ENCODE data around the gene NSL1.
"Not testable (repeated sequence)": the region's sequence is repeated elsewhere in the genome, so short reads cannot be mapped to it uniquely, and the experiment has no call there.

NSL1 gene

GRCh38 chr1:212791676-212792395, at the start of gene NSL1, which contains the start of gene TATDN3:
NSL1 (minus strand) TSS chr1:212791777; CDS start chr1:212791763, 14 bp downstream.
TATDN3 (plus strand) TSS chr1:212791894; CDS start chr1:212791922, 28 bp downstream.
- DNase-seq = peak; percentile 95

- DNase-seq = no peak
Measured at GRCh38 chr1:212838145-212838544, 46.6 kb upstream of the NSL1 start.

- not testable (repeated sequence) for DNase-seq
Measured at GRCh38 chr1:212833211-212834207, 41.9 kb upstream of the NSL1 start.

GRCh38 chr1:212828395-212828794, 36.8 kb upstream of the NSL1 start:
- DNase-seq = no peak

GRCh38 chr1:212827831-212828278, 36.3 kb upstream of the NSL1 start:
- DNase-seq = no peak

GRCh38 chr1:212827171-212827776, 35.7 kb upstream of the NSL1 start:
- no peak for DNase-seq

- DNase-seq = no peak
Measured at GRCh38 chr1:212825798-212826452, 34.3 kb upstream of the NSL1 start.

GRCh38 chr1:212824201-212824600, 32.6 kb upstream of the NSL1 start:
- DNase-seq = no peak

- DNase-seq = no peak
Measured at GRCh38 chr1:212822956-212823355, 31.4 kb upstream of the NSL1 start.

- DNase-seq = no peak
Measured at GRCh38 chr1:212820969-212821368, 29.4 kb upstream of the NSL1 start.

GRCh38 chr1:212819726-212820125, 28.1 kb upstream of the NSL1 start:
- DNase-seq = no peak

GRCh38 chr1:212816567-212817278, 25.1 kb upstream of the NSL1 start:
- DNase-seq = no peak

GRCh38 chr1:212814537-212815334, 23.2 kb upstream of the NSL1 start:
- peak; percentile 18 for DNase-seq

GRCh38 chr1:212805767-212806166, 14.2 kb upstream of the NSL1 start:
- no peak for DNase-seq

GRCh38 chr1:212797681-212798080, 6.1 kb upstream of the NSL1 start:
- DNase-seq = no peak

GRCh38 chr1:212794561-212795014, 3.0 kb upstream of the NSL1 start:
- peak; percentile 39 for DNase-seq

- DNase-seq = no peak
Measured at GRCh38 chr1:212792396-212792908, 875 bp upstream of the NSL1 start.

- no peak for DNase-seq
Measured at GRCh38 chr1:212791261-212791675, 309 bp downstream of the NSL1 start.

GRCh38 chr1:212785871-212786270, 5.7 kb downstream of the NSL1 start:
- DNase-seq = no peak

- DNase-seq = no peak
Measured at GRCh38 chr1:212783976-212784375, 7.6 kb downstream of the NSL1 start.

Measured in CD4-positive, alpha-beta T cell treated with Interleukin-21 for 1 hour (primary cell).